ENCODE measurements around the gene VAPB. TPM values are rescaled to one million over a fixed set of nuclear protein-coding genes. Genes with fewer than 3 reads are reported as not detected.
"Not testable (repeated sequence)": the region's sequence is repeated elsewhere in the genome, so short reads cannot be mapped to it uniquely, and the experiment has no call there.

VAPB gene
- total and polyA plus RNA-seq, 2 donors = 28.7 to 31.0 TPM

- Histone ChIP-seq H3K27ac (ENCODE audit: low read depth) (no peak overlapping the region), H3K4me3 (ENCODE audit: low read depth, low read length) (no peak overlapping the region), H3K4me1 (ENCODE audit: insufficient read depth) (no peaks in the 10 kb centered on the region), H3K36me3 (ENCODE audit: insufficient read depth) (no peaks in the 10 kb centered on the region)
- 79% methylated on average over 6 of the region's 6 CpGs for WGBS
- DNase-seq (ENCODE audit: extremely low spot score) = no peak
Measured at GRCh38 chr20:58424218-58424969, 35.4 kb downstream of the VAPB start.

- H3K4me3 ChIP-seq (ENCODE audit: low read depth, low read length); DNase-seq (ENCODE audit: extremely low spot score): not testable (repeated sequence)
- 98% methylated on average over 3 of the region's 3 CpGs for WGBS
Measured at GRCh38 chr20:58427571-58427970, 38.5 kb downstream of the VAPB start.

GRCh38 chr20:58428364-58428763 is 39.3 kb downstream of the VAPB start:
- no peak overlapping the region for H3K27ac ChIP-seq (ENCODE audit: low read depth)
- H3K4me3 ChIP-seq (ENCODE audit: low read depth, low read length) = no peak overlapping the region
- 98% methylated on average over 2 of the region's 2 CpGs for WGBS
- H3K4me1 ChIP-seq (ENCODE audit: insufficient read depth) = peaks cover 2% of the 10 kb centered on the region
- no peaks in the 10 kb centered on the region for H3K36me3 ChIP-seq (ENCODE audit: insufficient read depth)
- no peak for DNase-seq (ENCODE audit: extremely low spot score)

More at GRCh38 chr20:58427571-58427970, 38.5 kb downstream of the VAPB start:
- H3K27ac ChIP-seq (ENCODE audit: low read depth); H3K36me3 ChIP-seq (ENCODE audit: insufficient read depth); H3K4me1 ChIP-seq (ENCODE audit: insufficient read depth): not testable (repeated sequence)

GRCh38 chr20:58429303-58429702 is 40.3 kb downstream of the VAPB start:
- no peaks in the 10 kb centered on the region for H3K36me3 ChIP-seq (ENCODE audit: insufficient read depth)
- H3K4me3 ChIP-seq (ENCODE audit: low read depth, low read length) = no peak overlapping the region
- H3K4me1 ChIP-seq (ENCODE audit: insufficient read depth) = peaks cover 2% of the 10 kb centered on the region
- DNase-seq (ENCODE audit: extremely low spot score) = no peak
- WGBS = 90% methylated on average over 7 of the region's 7 CpGs
- H3K27ac ChIP-seq (ENCODE audit: low read depth) = no peak overlapping the region

GRCh38 chr20:58431134-58431533 is 42.1 kb downstream of the VAPB start:
- Histone ChIP-seq H3K4me1 (ENCODE audit: insufficient read depth) (peaks cover 2% of the 10 kb centered on the region), H3K36me3 (ENCODE audit: insufficient read depth) (no peaks in the 10 kb centered on the region), H3K4me3 (ENCODE audit: low read depth, low read length) (no peak overlapping the region), H3K27ac (ENCODE audit: low read depth) (no peak overlapping the region)
- 96% methylated on average over 2 of the region's 2 CpGs for WGBS
- DNase-seq (ENCODE audit: extremely low spot score) = no peak

GRCh38 chr20:58432186-58432954 is 43.3 kb downstream of the VAPB start:
- Histone ChIP-seq H3K4me3 (ENCODE audit: low read depth, low read length) (no peak overlapping the region), H3K27ac (ENCODE audit: low read depth) (no peak overlapping the region), H3K4me1 (ENCODE audit: insufficient read depth) (peaks cover 2% of the 10 kb centered on the region), H3K36me3 (ENCODE audit: insufficient read depth) (no peaks in the 10 kb centered on the region)
- WGBS = 67% methylated on average over 3 of the region's 3 CpGs
- DNase-seq (ENCODE audit: extremely low spot score) = no peak

GRCh38 chr20:58433029-58433647 is 44.1 kb downstream of the VAPB start:
- Histone ChIP-seq H3K36me3 (ENCODE audit: insufficient read depth) (no peaks in the 10 kb centered on the region), H3K4me3 (ENCODE audit: low read depth, low read length) (no peak overlapping the region), H3K27ac (ENCODE audit: low read depth) (no peak overlapping the region), H3K4me1 (ENCODE audit: insufficient read depth) (peaks cover 2% of the 10 kb centered on the region)
- WGBS = 95% methylated on average over 2 of the region's 2 CpGs
- no peak for DNase-seq (ENCODE audit: extremely low spot score)

GRCh38 chr20:58433759-58434158 is 44.7 kb downstream of the VAPB start:
- Histone ChIP-seq H3K27ac (ENCODE audit: low read depth) (no peak overlapping the region), H3K4me1 (ENCODE audit: insufficient read depth) (peaks cover 2% of the 10 kb centered on the region), H3K36me3 (ENCODE audit: insufficient read depth) (no peaks in the 10 kb centered on the region), H3K4me3 (ENCODE audit: low read depth, low read length) (no peak overlapping the region)
- 46% methylated on average over 1 of the region's 1 CpG for WGBS
- no peak for DNase-seq (ENCODE audit: extremely low spot score)

GRCh38 chr20:58434326-58434725 is 45.3 kb downstream of the VAPB start:
- peaks cover 2% of the 10 kb centered on the region for H3K4me1 ChIP-seq (ENCODE audit: insufficient read depth)
- no peak for DNase-seq (ENCODE audit: extremely low spot score)
- H3K4me3 ChIP-seq (ENCODE audit: low read depth, low read length) = no peak overlapping the region
- H3K36me3 ChIP-seq (ENCODE audit: insufficient read depth) = no peaks in the 10 kb centered on the region
- 86% methylated on average over 5 of the region's 5 CpGs for WGBS
- no peak overlapping the region for H3K27ac ChIP-seq (ENCODE audit: low read depth)

- peaks cover 2% of the 10 kb centered on the region for H3K4me1 ChIP-seq (ENCODE audit: insufficient read depth)
- H3K27ac ChIP-seq (ENCODE audit: low read depth) = no peak overlapping the region
- no peaks in the 10 kb centered on the region for H3K36me3 ChIP-seq (ENCODE audit: insufficient read depth)
- 91% methylated on average over 6 of the region's 6 CpGs for WGBS
- DNase-seq (ENCODE audit: extremely low spot score) = no peak
- no peak overlapping the region for H3K4me3 ChIP-seq (ENCODE audit: low read depth, low read length)
Measured at GRCh38 chr20:58435237-58435636, 46.2 kb downstream of the VAPB start.

- peaks cover 1% of the 10 kb centered on the region for H3K4me1 ChIP-seq (ENCODE audit: insufficient read depth)
- H3K27ac ChIP-seq (ENCODE audit: low read depth) = no peak overlapping the region
- 96% methylated on average over 5 of the region's 5 CpGs for WGBS
- no peak for DNase-seq (ENCODE audit: extremely low spot score)
- no peak overlapping the region for H3K4me3 ChIP-seq (ENCODE audit: low read depth, low read length)
- H3K36me3 ChIP-seq (ENCODE audit: insufficient read depth) = no peaks in the 10 kb centered on the region
Measured at GRCh38 chr20:58436868-58437645, 48.0 kb downstream of the VAPB start.

GRCh38 chr20:58438970-58439808 is 50.2 kb downstream of the VAPB start:
- Histone ChIP-seq H3K4me3 (ENCODE audit: low read depth, low read length) (no peak overlapping the region), H3K36me3 (ENCODE audit: insufficient read depth) (no peaks in the 10 kb centered on the region), H3K4me1 (ENCODE audit: insufficient read depth) (no peaks in the 10 kb centered on the region), H3K27ac (ENCODE audit: low read depth) (no peak overlapping the region)
- DNase-seq (ENCODE audit: extremely low spot score) = no peak
- 84% methylated on average over 5 of the region's 5 CpGs for WGBS

Measured in urinary bladder (tissue), 4 donors.